GM13976 (cell line): ENCODE results near the gene EYS.

ENCODE experiments used
- DNase-seq: peaks from one replicate; pipeline ENCODE4 v3.0.0; 2012; ENCODE audit warnings: low spot score
- CTCF ChIP-seq: IDR thresholded peaks from 2 replicates; pipeline ENCODE4 v1.5.1; 2012; ENCODE audit warnings: borderline replicate concordance, mild to moderate bottlenecking; ENCODE audit not compliant: insufficient read depth; ENCODE audit errors: extremely low read depth, missing control alignments, control extremely low read depth
- in situ Hi-C: fragments of 300-500 bp; cut with MboI; formaldehyde crosslinking; loops from one replicate; pipeline ENCODE4 v1.12.0; 2022; ENCODE audit warnings: low sequenced_read_pairs, mixed read lengths, inconsistent platforms; ENCODE audit not compliant: unreplicated experiment

EYS gene

GRCh38 chr6:65280060-65280459 lies 427.0 kb downstream of the EYS start:
- in situ Hi-C loops, result no loop called here
- TF ChIP-seq CTCF, result no peak
- no peak for DNase-seq

DNA sequence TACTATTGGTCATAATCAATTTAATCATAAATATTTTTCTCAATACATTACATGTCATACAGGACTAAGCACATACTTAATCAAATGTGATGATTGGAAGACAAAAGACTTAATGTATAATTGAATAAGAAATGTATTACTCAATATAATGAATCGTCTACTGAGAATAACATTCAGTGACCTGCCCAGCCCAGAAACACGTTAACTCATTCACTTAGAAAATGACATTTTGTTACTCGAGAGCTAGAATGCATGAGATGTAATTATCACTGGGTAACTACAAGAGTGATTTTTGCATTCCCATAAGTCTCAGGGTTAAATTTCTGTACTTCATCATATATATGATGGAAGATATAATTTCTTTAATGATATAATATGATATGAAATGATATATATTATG lies 444.8 kb downstream of the EYS start:
- no peak for DNase-seq
- no peak for TF ChIP-seq CTCF
- in situ Hi-C loops, result no loop called here

- in situ Hi-C loops, result no loop called here
- DNase-seq, result no peak
- TF ChIP-seq CTCF, result no peak
Measured at GRCh38 chr6:65259982-65260381, 447.0 kb downstream of the EYS start.

GRCh38 chr6:65259059-65259458 lies 448.0 kb downstream of the EYS start:
- in situ Hi-C loops, result no loop called here
- TF ChIP-seq CTCF, result no peak
- no peak for DNase-seq

DNA sequence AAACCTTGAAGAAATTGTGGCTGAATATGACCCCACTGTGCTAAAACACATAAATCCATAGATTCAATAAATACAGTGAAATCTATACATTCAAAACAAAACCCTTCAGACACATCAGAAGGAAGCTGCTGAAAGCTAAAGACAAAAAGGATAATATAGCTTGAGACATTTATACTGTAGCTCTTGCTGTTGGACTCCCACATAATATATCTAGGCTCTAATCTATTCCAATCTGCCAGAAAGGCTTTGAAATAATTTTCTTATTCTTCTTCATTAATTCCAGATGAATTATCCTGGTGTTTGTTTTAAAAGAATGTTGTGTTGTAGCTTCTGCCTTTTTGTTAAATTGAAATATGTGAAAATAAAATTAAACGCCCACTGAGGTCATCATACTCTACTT lies 454.0 kb downstream of the EYS start:
- DNase-seq, result no peak
- in situ Hi-C loops, result no loop called here
- TF ChIP-seq CTCF, result no peak

DNA sequence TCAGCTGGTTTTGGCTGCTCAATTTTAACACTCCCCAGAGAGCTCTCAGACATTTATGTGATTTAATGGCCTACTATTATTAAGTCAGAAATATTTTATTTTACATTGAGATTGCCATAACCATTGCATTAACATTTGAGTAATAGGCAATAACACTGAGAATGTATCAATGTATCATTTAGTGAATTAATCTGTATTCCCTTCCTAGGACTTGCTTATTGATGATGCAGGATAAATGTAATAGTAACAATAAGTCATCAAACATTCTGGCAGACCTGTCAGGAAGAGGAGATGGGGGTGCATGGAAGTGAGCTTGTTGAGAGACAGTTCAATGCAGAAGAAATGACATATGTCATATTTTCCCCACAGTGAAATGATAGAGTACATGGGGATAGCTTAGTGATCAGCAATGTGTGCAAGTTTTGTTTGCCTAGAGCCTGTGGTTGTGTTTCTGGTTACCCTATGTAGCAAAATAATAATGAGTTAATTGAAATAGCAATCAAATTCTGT lies 458.9 kb downstream of the EYS start:
- DNase-seq, result no peak
- no peak for TF ChIP-seq CTCF
- in situ Hi-C loops, result no loop called here

GRCh38 chr6:65231616-65232015 lies 475.4 kb downstream of the EYS start:
- in situ Hi-C loops, result no loop called here
- TF ChIP-seq CTCF, result no peak
- DNase-seq, result no peak
